Heart left ventricle (tissue), 13 donors: ENCODE measurements around the gene KDM5B.

Experiments
- POLR2A ChIP-seq, 2 donors: fragments of 450-650 bp; IDR thresholded peaks; one replicate each; pipeline ENCODE4 v1.6.1; 2017; ENCODE audit warnings: antibody characterized with exemption in 2 of 2, mild to moderate bottlenecking in 2 of 2, moderate library complexity in 2 of 2
- TF ChIP-seq, protein P1 (sequence below), 12 donors: fragments of 200-600 bp; sonication (generic) in 4 of 12; IDR thresholded peaks; one replicate each; pipeline versions ENCODE4 v1.5.0 to v1.8.0; 2018 to 2022; ENCODE audit warnings: antibody characterized with exemption in 12 of 12, mild to moderate bottlenecking in 5 of 12
- donor health status: ischemic (EF 13 %, LVEDD 7.1; RV severe dilation, severe dysfunction).
- donor health status: DM: no; HTN: yes; CAD: no.
- donor health status: DM: no; HTN: no; CAD: no.
- donor health status: ischemic (EF 25% LVEDD 6.9; RV normal size, moderate dysfunction).
- donor health status: ischemic (EF 25% LVEDD 5.7; RV mildly dilated, moderate dysfunction).
- donor health status: ischemic (EF 35%, LVEDD 5.7; RV mildly dilated, moderate dysfunction).
- donor health status: nonischemic (EF 11% LVEDD 7.7; RV severe dilation, severe dysfunction).
- donor health status: DM: yes; HTN: yes; CAD: no.
- donor health status: PGD.
- donor health status: ischemic (EF 29% LVEDD 5.4; RV normal size, mild dysfunction).
- donor health status: nonischemic (EF 23%, LVEDD 6.1; RV moderate dilation, normal function).

DNA sequence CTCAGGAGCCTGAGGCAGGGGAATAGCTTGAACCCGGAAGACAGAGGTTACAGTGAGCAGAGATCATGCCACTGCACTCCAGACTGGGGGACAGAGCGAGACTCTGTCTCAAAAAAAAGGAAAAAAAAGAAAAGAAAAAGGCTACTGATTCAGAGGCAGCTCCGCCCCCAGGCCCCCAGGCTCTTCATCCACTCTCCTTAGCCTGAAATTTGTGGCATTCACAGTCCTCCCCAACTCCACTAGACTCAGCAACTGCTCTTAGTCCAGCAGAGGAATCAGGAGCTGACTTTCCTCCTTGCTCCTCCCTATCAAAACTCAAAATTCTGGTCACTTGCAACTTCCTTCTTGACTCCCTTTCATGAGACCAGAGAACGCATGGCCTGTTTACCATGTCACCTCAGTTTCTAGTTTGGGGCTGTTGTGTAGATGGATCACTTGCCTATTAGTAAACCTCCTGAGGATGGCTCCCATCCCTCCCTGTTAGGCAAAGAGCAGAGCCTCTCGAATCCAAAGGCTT lies 29.6 kb upstream of the KDM5B start:
- TF ChIP-seq, protein P1, sequence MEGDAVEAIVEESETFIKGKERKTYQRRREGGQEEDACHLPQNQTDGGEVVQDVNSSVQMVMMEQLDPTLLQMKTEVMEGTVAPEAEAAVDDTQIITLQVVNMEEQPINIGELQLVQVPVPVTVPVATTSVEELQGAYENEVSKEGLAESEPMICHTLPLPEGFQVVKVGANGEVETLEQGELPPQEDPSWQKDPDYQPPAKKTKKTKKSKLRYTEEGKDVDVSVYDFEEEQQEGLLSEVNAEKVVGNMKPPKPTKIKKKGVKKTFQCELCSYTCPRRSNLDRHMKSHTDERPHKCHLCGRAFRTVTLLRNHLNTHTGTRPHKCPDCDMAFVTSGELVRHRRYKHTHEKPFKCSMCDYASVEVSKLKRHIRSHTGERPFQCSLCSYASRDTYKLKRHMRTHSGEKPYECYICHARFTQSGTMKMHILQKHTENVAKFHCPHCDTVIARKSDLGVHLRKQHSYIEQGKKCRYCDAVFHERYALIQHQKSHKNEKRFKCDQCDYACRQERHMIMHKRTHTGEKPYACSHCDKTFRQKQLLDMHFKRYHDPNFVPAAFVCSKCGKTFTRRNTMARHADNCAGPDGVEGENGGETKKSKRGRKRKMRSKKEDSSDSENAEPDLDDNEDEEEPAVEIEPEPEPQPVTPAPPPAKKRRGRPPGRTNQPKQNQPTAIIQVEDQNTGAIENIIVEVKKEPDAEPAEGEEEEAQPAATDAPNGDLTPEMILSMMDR (IDR thresholded peaks at IDR 0.05) = no peak
- TF ChIP-seq POLR2A (IDR thresholded peaks at IDR 0.05) = no peak
